Colonic mucosa (tissue), 4 donors: ENCODE data around the gene RARS2. TPM values are rescaled to one million over a fixed set of nuclear protein-coding genes. Genes with fewer than 3 reads are reported as not detected.

Source experiments
- DNase-seq: peaks from one replicate; pipeline ENCODE4 v3.0.0-alpha.2; 2020
- H3K27ac ChIP-seq: fragments of 200-600 bp; one replicate; pipeline ENCODE4 v1.8.0; 2021
- H3K27me3 ChIP-seq: fragments of 200-600 bp; one replicate; pipeline ENCODE4 v1.8.0; 2021
- H3K36me3 ChIP-seq: fragments of 200-600 bp; one replicate; pipeline ENCODE4 v1.8.0; 2021
- H3K4me1 ChIP-seq: fragments of 200-600 bp; one replicate; pipeline ENCODE4 v1.8.0; 2021; ENCODE audit warnings: mild to moderate bottlenecking
- H3K4me3 ChIP-seq: fragments of 200-600 bp; one replicate; pipeline ENCODE4 v1.8.0; 2021
- H3K9ac ChIP-seq, 2 donors: one replicate each; pipeline ENCODE4 v1.7.0; 2013; ENCODE audit warnings: control low read depth in 2 of 2, low read depth in 2 of 2, low read length in 2 of 2
- H3K9me3 ChIP-seq: fragments of 200-600 bp; one replicate; pipeline ENCODE4 v1.8.0; 2021
- CTCF ChIP-seq: fragments of 200-600 bp; IDR thresholded peaks from one replicate; pipeline ENCODE4 v1.8.0; 2022; ENCODE audit warnings: antibody characterized with exemption, mild to moderate bottlenecking
- intact Hi-C: fragments of 100-400 bp; cut with DNase I; formaldehyde crosslinking; loops from one replicate; pipeline ENCODE4 v1.14.1; 2022
- total RNA-seq, 2 donors: library from RNA; stranded (reverse); fragmentation: NEBNext Ultra II Directional in 1 of 2; extraction: Animal tissue kit (Norgen Biotek cat#: 25700) in 1 of 2; gene quantifications; one replicate each; pipeline ENCODE4 v1.2.1, GENCODE V29; 2021
- donor health status: healthy.
- donor health status: DM: no; HTN: no; CAD: no.
- donor health status: DM: no; HTN: no; CAD: no.

RARS2 gene
- total RNA-seq, 2 donors from 2014 or later: 24.7 to 28.2 TPM

DNA sequence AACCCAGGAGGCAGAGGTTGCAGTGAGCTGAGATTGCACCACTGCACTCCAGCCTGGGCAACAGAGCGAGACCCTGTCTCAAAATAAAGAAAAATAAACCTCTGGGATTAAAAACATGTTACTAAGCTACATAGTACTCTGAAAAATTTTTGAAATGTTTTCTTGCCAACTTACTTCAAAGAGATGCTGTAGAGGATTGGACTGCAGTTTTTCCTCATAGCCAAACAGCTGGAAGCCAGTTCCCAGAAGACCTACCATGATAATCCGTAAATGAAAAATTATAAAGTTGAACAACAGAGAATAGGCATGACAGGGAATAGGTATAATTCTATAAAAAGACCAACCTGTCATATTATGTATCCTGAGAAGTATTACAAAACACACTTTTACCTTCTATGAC is 48.0 kb downstream of the RARS2 start:
- no peak overlapping the region for H3K9ac ChIP-seq
- intact Hi-C loops: no loop called here
- no peaks in the 10 kb centered on the region for H3K4me1 ChIP-seq
- H3K9me3 ChIP-seq: no peaks in the 10 kb centered on the region
- no peak for DNase-seq
- peaks cover 5% of the 10 kb centered on the region for H3K36me3 ChIP-seq
- H3K4me3 ChIP-seq: no peak overlapping the region
- no peaks in the 10 kb centered on the region for H3K27me3 ChIP-seq
- TF ChIP-seq CTCF: no peak
- H3K27ac ChIP-seq: no peak overlapping the region

DNA sequence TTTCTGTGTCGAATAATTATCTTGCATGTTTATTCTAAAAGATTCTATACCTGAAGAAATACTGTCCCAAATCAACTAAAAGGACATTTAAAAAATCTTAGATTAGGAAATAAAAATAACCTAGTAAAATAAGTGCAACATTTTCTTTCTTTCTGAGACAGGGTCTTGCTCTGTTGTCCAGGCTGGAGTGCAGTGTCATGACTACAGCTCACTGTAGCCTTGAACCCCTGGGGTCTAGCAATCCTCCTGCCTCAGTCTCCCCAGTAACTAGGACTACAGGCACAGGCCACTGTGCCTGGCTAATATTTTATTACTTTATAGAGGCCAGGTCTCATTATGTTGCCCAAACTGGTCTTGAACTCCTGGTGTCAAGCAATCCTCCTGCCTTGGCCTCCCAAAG is 48.7 kb downstream of the RARS2 start:
- H3K27ac ChIP-seq: no peak overlapping the region
- no peaks in the 10 kb centered on the region for H3K27me3 ChIP-seq
- intact Hi-C loops: no loop called here
- TF ChIP-seq CTCF: no peak
- peaks cover 5% of the 10 kb centered on the region for H3K36me3 ChIP-seq
- no peaks in the 10 kb centered on the region for H3K4me1 ChIP-seq
- H3K4me3 ChIP-seq: no peak overlapping the region
- DNase-seq: no peak
- no peaks in the 10 kb centered on the region for H3K9me3 ChIP-seq
- H3K9ac ChIP-seq: no peak overlapping the region

DNA sequence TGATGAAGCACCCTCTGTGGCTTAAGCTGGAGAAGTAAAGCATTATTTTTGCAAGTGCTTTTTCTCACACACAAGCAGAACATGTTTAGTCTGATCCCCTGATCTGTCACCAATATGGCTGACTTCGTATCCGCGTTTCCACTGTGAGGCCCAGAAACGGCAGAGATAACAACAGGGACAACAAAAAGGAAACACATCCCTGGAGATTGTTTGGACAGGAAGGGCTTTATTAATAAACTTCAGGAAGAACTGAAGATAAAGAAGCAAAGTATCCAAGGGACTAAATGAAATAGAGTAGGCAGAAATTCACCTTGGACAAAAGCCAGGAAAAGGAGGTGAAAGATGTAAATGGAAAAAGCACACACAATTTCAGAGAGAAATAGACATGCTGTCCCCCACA is 49.2 kb downstream of the RARS2 start:
- H3K9ac ChIP-seq: no peak overlapping the region
- H3K9me3 ChIP-seq: no peaks in the 10 kb centered on the region
- H3K27me3 ChIP-seq: no peaks in the 10 kb centered on the region
- H3K4me3 ChIP-seq: no peak overlapping the region
- peaks cover 5% of the 10 kb centered on the region for H3K36me3 ChIP-seq
- no peaks in the 10 kb centered on the region for H3K4me1 ChIP-seq
- DNase-seq: no peak
- TF ChIP-seq CTCF: no peak
- intact Hi-C loops: no loop called here
- H3K27ac ChIP-seq: no peak overlapping the region

- no peak overlapping the region for H3K4me3 ChIP-seq
- DNase-seq: no peak
- no peaks in the 10 kb centered on the region for H3K9me3 ChIP-seq
- H3K27me3 ChIP-seq: no peaks in the 10 kb centered on the region
- H3K27ac ChIP-seq: no peak overlapping the region
- H3K4me1 ChIP-seq: no peaks in the 10 kb centered on the region
- H3K9ac ChIP-seq: no peak overlapping the region
- TF ChIP-seq CTCF: no peak
- intact Hi-C loops: no loop called here
- peaks cover 5% of the 10 kb centered on the region for H3K36me3 ChIP-seq
These were observed 50.2 kb downstream of the RARS2 start for GRCh38 chr6:87539554-87539953.

GRCh38 chr6:87538510-87539260 is 51.1 kb downstream of the RARS2 start:
- Histone ChIP-seq H3K27me3 (no peaks in the 10 kb centered on the region), H3K9me3 (no peaks in the 10 kb centered on the region), H3K4me3 (no peak overlapping the region), H3K9ac (no peak overlapping the region), H3K36me3 (peaks cover 5% of the 10 kb centered on the region), H3K27ac (no peak overlapping the region), H3K4me1 (no peaks in the 10 kb centered on the region)
- intact Hi-C loops: no loop called here
- TF ChIP-seq CTCF: no peak
- no peak for DNase-seq
